ENCODE data around the gene SIPA1L3. TPM values are rescaled to one million over a fixed set of nuclear protein-coding genes. Genes with fewer than 3 reads are reported as not detected.

The SIPA1L3 gene
- total and polyA plus RNA-seq, 11 donors = 4.7 to 22.9 (median 8.8) TPM

- intact Hi-C loops (cut with DNase I) = no loop called here
- ATAC-seq = no peak
- WGBS, 4 donors = 57 to 61% (median 59%) methylated on average over 2 of the region's 2 CpGs
These were observed 39.2 kb upstream of the SIPA1L3 start for GRCh38 chr19:37867831-37868230.

DNA sequence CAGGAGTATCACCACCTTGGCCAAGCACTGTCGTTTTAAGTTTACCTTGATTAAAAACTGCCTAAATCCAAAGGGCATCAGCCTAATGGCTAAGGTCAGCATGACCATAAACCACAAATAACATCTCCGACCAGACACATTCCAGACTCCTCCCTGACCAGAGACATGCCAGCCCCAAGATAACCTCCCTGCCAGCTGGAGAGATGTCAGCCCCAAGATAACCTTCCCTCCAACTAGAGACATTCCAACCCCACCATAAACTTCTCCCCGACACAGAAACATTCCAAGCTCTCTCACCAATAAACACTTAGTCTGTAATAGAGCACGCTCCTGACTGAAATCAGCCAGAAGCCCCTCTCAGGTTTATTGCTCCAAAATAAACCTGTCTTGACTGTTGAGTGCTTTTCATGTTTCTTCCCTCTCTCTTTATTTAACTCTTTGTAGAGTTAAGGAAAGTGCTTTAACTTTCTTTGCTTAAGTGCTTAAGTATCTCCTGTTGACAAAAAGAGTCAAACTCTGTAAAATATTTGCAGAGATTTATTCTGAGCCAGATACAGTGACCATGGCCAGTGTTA is 37.2 kb upstream of the SIPA1L3 start:
- Histone ChIP-seq H3K4me1 (no peaks in the 10 kb centered on the region), H3K4me3 (no peak overlapping the region), H3K9me3 (peaks cover 0 to 8% (median 0%) of the 10 kb centered on the region in 12 donors), H3K27me3 (peaks cover 0 to 8% (median 0%) of the 10 kb centered on the region in 9 donors), H3K36me3 (no peaks in the 10 kb centered on the region), H3K27ac (no peak overlapping the region)
- DNase-seq (no peak), ATAC-seq (no peak)
- 61 to 76% (median 64%) methylated on average over 3 to 4 of the region's 4 CpGs for WGBS, 4 donors
- intact Hi-C loops (cut with DNase I) = no loop called here
- TF ChIP-seq, protein P1, sequence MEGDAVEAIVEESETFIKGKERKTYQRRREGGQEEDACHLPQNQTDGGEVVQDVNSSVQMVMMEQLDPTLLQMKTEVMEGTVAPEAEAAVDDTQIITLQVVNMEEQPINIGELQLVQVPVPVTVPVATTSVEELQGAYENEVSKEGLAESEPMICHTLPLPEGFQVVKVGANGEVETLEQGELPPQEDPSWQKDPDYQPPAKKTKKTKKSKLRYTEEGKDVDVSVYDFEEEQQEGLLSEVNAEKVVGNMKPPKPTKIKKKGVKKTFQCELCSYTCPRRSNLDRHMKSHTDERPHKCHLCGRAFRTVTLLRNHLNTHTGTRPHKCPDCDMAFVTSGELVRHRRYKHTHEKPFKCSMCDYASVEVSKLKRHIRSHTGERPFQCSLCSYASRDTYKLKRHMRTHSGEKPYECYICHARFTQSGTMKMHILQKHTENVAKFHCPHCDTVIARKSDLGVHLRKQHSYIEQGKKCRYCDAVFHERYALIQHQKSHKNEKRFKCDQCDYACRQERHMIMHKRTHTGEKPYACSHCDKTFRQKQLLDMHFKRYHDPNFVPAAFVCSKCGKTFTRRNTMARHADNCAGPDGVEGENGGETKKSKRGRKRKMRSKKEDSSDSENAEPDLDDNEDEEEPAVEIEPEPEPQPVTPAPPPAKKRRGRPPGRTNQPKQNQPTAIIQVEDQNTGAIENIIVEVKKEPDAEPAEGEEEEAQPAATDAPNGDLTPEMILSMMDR (IDR thresholded peaks at IDR 0.05) = no peak
- TF ChIP-seq POLR2A (IDR thresholded peaks at IDR 0.05) = no peak

More at GRCh38 chr19:37867831-37868230, 39.2 kb upstream of the SIPA1L3 start:
- DNase-seq = no peak
- Histone ChIP-seq H3K27me3 (peaks cover 0 to 8% (median 0%) of the 10 kb centered on the region in 9 donors), H3K9me3 (peaks cover 0 to 8% (median 0%) of the 10 kb centered on the region in 12 donors), H3K27ac (no peak overlapping the region), H3K4me1 (no peaks in the 10 kb centered on the region), H3K4me3 (no peak overlapping the region), H3K36me3 (no peaks in the 10 kb centered on the region)
- no peak for TF ChIP-seq POLR2A (IDR thresholded peaks at IDR 0.05)
- TF ChIP-seq, protein P1 (IDR thresholded peaks at IDR 0.05) = no peak

GRCh38 chr19:37872383-37872782 is 34.6 kb upstream of the SIPA1L3 start:
- TF ChIP-seq, protein P1 (IDR thresholded peaks at IDR 0.05) = no peak
- no peak for TF ChIP-seq POLR2A (IDR thresholded peaks at IDR 0.05)
- no peak for DNase-seq
- ATAC-seq = no peak
- Histone ChIP-seq H3K9me3 (peaks cover 0 to 8% (median 0%) of the 10 kb centered on the region in 12 donors), H3K27ac (no peak overlapping the region), H3K4me3 (no peak overlapping the region), H3K36me3 (no peaks in the 10 kb centered on the region), H3K27me3 (peaks cover 0 to 8% (median 0%) of the 10 kb centered on the region in 9 donors), H3K4me1 (no peaks in the 10 kb centered on the region)
- intact Hi-C loops (cut with DNase I) = no loop called here
- WGBS, 4 donors = 75 to 85% (median 81%) methylated on average over 5 of the region's 5 CpGs

DNA sequence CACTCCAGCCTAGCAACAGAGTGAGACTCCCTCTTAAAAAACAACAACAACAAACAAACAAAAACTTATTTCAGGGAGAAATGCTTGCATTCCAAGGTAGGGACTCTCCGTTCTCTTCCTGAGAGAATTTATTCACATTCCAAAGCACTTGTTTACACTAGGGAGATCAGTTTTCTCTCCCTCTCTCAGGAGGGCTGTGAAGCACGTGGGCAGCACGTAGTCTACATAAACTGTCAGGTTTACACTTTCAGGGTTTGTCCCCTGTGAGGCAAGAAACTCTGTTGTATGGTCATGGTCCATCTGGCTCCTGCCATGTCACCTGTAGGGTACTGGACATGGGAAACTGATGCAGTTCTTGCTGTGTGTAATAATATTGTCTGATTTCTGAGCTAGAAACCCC is 32.2 kb upstream of the SIPA1L3 start:
- DNase-seq = no peak
- intact Hi-C loops (cut with DNase I) = no loop called here
- ATAC-seq = no peak
- Histone ChIP-seq H3K4me3 (no peak overlapping the region), H3K27ac (no peak overlapping the region), H3K9me3 (peaks cover 0 to 5% (median 0%) of the 10 kb centered on the region in 12 donors), H3K27me3 (peaks cover 0 to 8% (median 0%) of the 10 kb centered on the region in 9 donors), H3K4me1 (no peaks in the 10 kb centered on the region), H3K36me3 (no peaks in the 10 kb centered on the region)
- TF ChIP-seq, protein P1 (IDR thresholded peaks at IDR 0.05) = no peak
- TF ChIP-seq POLR2A (IDR thresholded peaks at IDR 0.05) = no peak
- 20 to 29% (median 23%) methylated on average over 3 of the region's 3 CpGs for WGBS, 4 donors

All from heart left ventricle (tissue), 16 donors.